SK-N-SH (cell line): ENCODE measurements around the gene DOCK10. TPM values are rescaled to one million over a fixed set of nuclear protein-coding genes. Genes with fewer than 3 reads are reported as not detected.

ENCODE experiments used
- CTCF ChIA-PET: fragments of 300-600, 350-600 bp; formaldehyde crosslinking; extraction: SDS; loops from one replicate; lab custom pipeline; 2021; lab: Yijun Ruan, JAX
- POLR2A ChIA-PET: fragments of 350-600 bp; sonication (Branson Sonifier 250); formaldehyde crosslinking; extraction: SDS; loops from one replicate; lab custom pipeline; 2020; ENCODE audit warnings: antibody characterized with exemption, inconsistent platforms; lab: Yijun Ruan, JAX
- DNase-seq: peaks from one replicate; pipeline ENCODE4 v3.0.0; 2012
- H2AFZ ChIP-seq: fragments of 200-600 bp; sonication (generic); 2 replicates; pipeline ENCODE4 v1.8.1; 2016; ENCODE audit warnings: antibody characterized with exemption, mild to moderate bottlenecking, low read depth
- H3F3A ChIP-seq: fragments of 200-600 bp; sonication (generic); replicated peaks from 2 replicates; pipeline ENCODE3; 2016; ENCODE audit warnings: antibody characterized with exemption, mild to moderate bottlenecking; ENCODE audit not compliant: insufficient read depth
- H3K27ac ChIP-seq, 2 experiments: fragments of 200-500 bp in 1 of 2; fragments of 200-600 bp in 1 of 2; sonication (Bioruptor generic) in 1 of 2; sonication (generic), shearing (Covaris generic) in 1 of 2; 2 replicates each; pipeline versions ENCODE4 v1.5.1 to v1.6.1; 2014 to 2016; ENCODE audit warnings: low read depth in 2 of 2, inconsistent platforms in 1 of 2, low read length in 1 of 2, mild to moderate bottlenecking in 1 of 2, mixed read lengths in 1 of 2
- H3K27me3 ChIP-seq: fragments of 200-600 bp; sonication (generic), shearing (Covaris generic); 2 replicates; pipeline ENCODE4 v1.6.1; 2016; ENCODE audit warnings: mixed run types; ENCODE audit not compliant: insufficient read depth
- H3K36me3 ChIP-seq, 2 experiments: fragments of 200-500 bp in 1 of 2; fragments of 200-600 bp in 1 of 2; sonication (Bioruptor generic) in 1 of 2; sonication (generic) in 1 of 2; replicated peaks in 1 of 2; 2 replicates each; pipeline versions ENCODE3 to v1.5.1; 2014 to 2016; ENCODE audit warnings: low read length in 1 of 2, mild to moderate bottlenecking in 1 of 2; ENCODE audit not compliant: insufficient read depth in 2 of 2, control insufficient read depth in 1 of 2
- H3K4me1 ChIP-seq, 2 experiments: fragments of 200-500 bp in 1 of 2; fragments of 200-600 bp in 1 of 2; sonication (Bioruptor generic) in 1 of 2; sonication (generic), shearing (Covaris generic) in 1 of 2; 2 replicates each; pipeline versions ENCODE4 v1.5.1 to v1.6.1; 2014 to 2016; ENCODE audit warnings: low read depth in 1 of 2, low read length in 1 of 2, mixed run types in 1 of 2; ENCODE audit not compliant: insufficient read depth in 2 of 2, control insufficient read depth in 1 of 2
- H3K4me2 ChIP-seq: fragments of 200-600 bp; sonication (generic), shearing (Covaris generic); 2 replicates; pipeline ENCODE4 v1.6.1; 2017; ENCODE audit warnings: mixed run types
- H3K4me3 ChIP-seq, 2 experiments: fragments of 200-500 bp in 1 of 2; fragments of 200-600 bp in 1 of 2; sonication (Bioruptor generic) in 1 of 2; sonication (generic), shearing (Covaris generic) in 1 of 2; 2 replicates each; pipeline versions ENCODE4 v1.5.1 to v1.8.1; 2014 to 2016; ENCODE audit warnings: low read depth in 2 of 2, inconsistent platforms in 1 of 2, low read length in 1 of 2, mild to moderate bottlenecking in 1 of 2, mixed read lengths in 1 of 2, moderate library complexity in 1 of 2
- H3K79me2 ChIP-seq: fragments of 200-600 bp; sonication (generic); 2 replicates; pipeline ENCODE4 v1.8.1; 2017; ENCODE audit warnings: mild to moderate bottlenecking; ENCODE audit not compliant: insufficient read depth
- H3K9ac ChIP-seq: fragments of 200-600 bp; sonication (generic); 2 replicates; pipeline ENCODE4 v1.6.1; 2017; ENCODE audit warnings: mixed run types
- H3K9me2 ChIP-seq: fragments of 200-600 bp; sonication (generic); 2 replicates; pipeline ENCODE4 v1.6.1; 2017; ENCODE audit warnings: mixed run types
- H3K9me3 ChIP-seq: fragments of 200-600 bp; sonication (generic); 2 replicates; pipeline ENCODE4 v1.6.1; 2017; ENCODE audit warnings: mixed run types, mild to moderate bottlenecking, moderate library complexity
- H4K20me1 ChIP-seq: fragments of 200-600 bp; sonication (generic); 2 replicates; pipeline ENCODE4 v1.6.1; 2017; ENCODE audit warnings: mild to moderate bottlenecking, mixed run types; ENCODE audit not compliant: insufficient read depth
- EP300 ChIP-seq, 2 experiments: IDR thresholded peaks; 2 replicates each; pipeline versions ENCODE4 v1.4.0 to v1.6.1; 2012; ENCODE audit warnings: borderline replicate concordance in 1 of 2, low read depth in 1 of 2, low read length in 1 of 2
- FOXJ3 ChIP-seq: sonication (generic); formaldehyde crosslinking; IDR thresholded peaks from 2 replicates; pipeline ENCODE4 v1.5.1; 2020; ENCODE audit warnings: mild to moderate bottlenecking, missing genetic modification reagents
- RCOR1 ChIP-seq: fragments of 150-350 bp; IDR thresholded peaks from 2 replicates; pipeline ENCODE4 v1.6.1; 2017; ENCODE audit warnings: antibody characterized with exemption, low read length
- RFX5 ChIP-seq: IDR thresholded peaks from 2 replicates; pipeline ENCODE4 v1.6.1; 2012; ENCODE audit warnings: mild to moderate bottlenecking, improper control_type of control experiment, low read length
- TAF1 ChIP-seq: IDR thresholded peaks from 2 replicates; pipeline ENCODE4 v1.6.1; 2012; ENCODE audit warnings: low read depth, mild to moderate bottlenecking, low read length, moderate library complexity, borderline replicate concordance
- TCF12 ChIP-seq: IDR thresholded peaks from 2 replicates; pipeline ENCODE4 v1.4.0; 2012
- whole genome bisulfite sequencing: methylation state at CpG from one replicate; pipeline ENCODE4 v1.1.6; 2017; ENCODE audit warnings: low lambda C conversion rate; 5-methylcytosine and 5-hydroxymethylcytosine counted together
- polyA plus RNA-seq, 3 experiments: library from polyadenylated mRNA; depleted of rRNA; stranded (reverse); fragments of >200 nt; gene quantifications; 2 replicates each; pipeline ENCODE4 v1.2.3, GENCODE V29; 2012
- TF ChIP-seq, protein P1 (sequence below): IDR thresholded peaks from 2 replicates; pipeline ENCODE4 v1.4.0; 2012; ENCODE audit warnings: low read depth, borderline replicate concordance
- TF ChIP-seq, protein P2 (sequence below): fragments of 200-600 bp; sonication (generic); IDR thresholded peaks from 2 replicates; pipeline ENCODE4 v1.6.1; 2017; ENCODE audit warnings: antibody characterized with exemption, mild to moderate bottlenecking, moderate library complexity

DOCK10 gene
- polyA plus RNA-seq, 1 of the 3 experiments (the other 2 are of a cell fraction): 24.1 TPM

- Histone ChIP-seq H3F3A (no peaks in the 10 kb centered on the region), H3K36me3 (no peaks in the 10 kb centered on the region), H3K9me3 (no peaks in the 10 kb centered on the region), H3K9ac (peak overlapping the region; percentile 68), H2AFZ (peak overlapping the region; percentile 92), H3K4me1 (no peaks in the 10 kb centered on the region; a peak in 1 of 4 replicates), H3K4me2 (peak overlapping the region; percentile 86), H4K20me1 (no peaks in the 10 kb centered on the region), H3K79me2 (peaks cover 50% of the 10 kb centered on the region), H3K27ac (peak overlapping the region in 1 of 2 experiments; percentile 24; a peak in 1 of 4 replicates), H3K4me3 (peak overlapping the region; percentile 72 to 78), H3K27me3 (no peaks in the 10 kb centered on the region), H3K9me2 (no peaks in the 10 kb centered on the region)
- ChIA-PET CTCF (interaction anchor here (0.6 to 1.7 kb wide), 6 partner anchors 10 to 618 kb away, joined by 3 to 5 read pairs (median 4); no protein-coding TSS in a partner anchor), POLR2A (no interaction called here)
- no peak for TF ChIP-seq EP300 (IDR thresholded peaks at IDR 0.05; ENCODE audit: borderline replicate concordance in 1 of 2, low read depth in 1 of 2, low read length in 1 of 2)
- no peak for TF ChIP-seq FOXJ3 (CRISPR knock-in tag)
- TF ChIP-seq, protein P1, sequence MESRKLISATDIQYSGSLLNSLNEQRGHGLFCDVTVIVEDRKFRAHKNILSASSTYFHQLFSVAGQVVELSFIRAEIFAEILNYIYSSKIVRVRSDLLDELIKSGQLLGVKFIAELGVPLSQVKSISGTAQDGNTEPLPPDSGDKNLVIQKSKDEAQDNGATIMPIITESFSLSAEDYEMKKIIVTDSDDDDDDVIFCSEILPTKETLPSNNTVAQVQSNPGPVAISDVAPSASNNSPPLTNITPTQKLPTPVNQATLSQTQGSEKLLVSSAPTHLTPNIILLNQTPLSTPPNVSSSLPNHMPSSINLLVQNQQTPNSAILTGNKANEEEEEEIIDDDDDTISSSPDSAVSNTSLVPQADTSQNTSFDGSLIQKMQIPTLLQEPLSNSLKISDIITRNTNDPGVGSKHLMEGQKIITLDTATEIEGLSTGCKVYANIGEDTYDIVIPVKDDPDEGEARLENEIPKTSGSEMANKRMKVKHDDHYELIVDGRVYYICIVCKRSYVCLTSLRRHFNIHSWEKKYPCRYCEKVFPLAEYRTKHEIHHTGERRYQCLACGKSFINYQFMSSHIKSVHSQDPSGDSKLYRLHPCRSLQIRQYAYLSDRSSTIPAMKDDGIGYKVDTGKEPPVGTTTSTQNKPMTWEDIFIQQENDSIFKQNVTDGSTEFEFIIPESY: no peak
- no peak for DNase-seq
- 78% methylated on average over 4 of the region's 13 CpGs for WGBS
These were observed 516 bp upstream of the DOCK10 start for GRCh38 chr2:225042800-225043167.

DNA sequence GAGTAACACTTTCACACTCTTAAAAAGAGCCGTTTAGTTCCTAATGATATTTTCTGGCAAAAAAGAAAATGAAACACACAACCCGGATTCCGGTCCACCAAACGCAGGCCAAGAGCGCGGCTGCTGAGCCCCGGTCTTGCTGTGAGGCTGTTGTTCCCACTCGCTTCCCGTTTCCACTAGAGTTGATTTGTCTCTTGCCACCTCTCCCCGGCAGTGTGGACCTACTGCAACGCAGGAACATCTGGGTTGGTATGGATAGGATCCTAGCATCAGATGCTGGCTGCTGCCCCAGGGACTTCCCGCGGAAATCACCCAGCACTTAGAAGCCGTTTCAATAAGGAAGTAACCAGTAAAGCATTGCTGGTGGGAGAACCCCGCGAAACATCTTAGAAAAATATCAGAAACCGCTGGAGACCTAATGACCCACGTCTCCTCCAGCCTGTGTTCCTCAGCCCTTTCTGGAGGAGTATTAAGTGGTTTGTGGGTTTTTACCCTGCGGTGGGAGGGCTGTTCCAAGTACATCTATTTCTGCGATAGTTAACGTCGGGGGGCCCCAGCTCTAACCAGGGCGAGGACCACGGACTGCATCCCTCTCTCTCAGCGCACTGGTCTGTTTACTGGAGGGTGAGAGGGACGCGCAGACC is 939 bp downstream of the DOCK10 start:
- TF ChIP-seq TAF1 (no peak), TCF12 (no peak), RFX5 (no peak), RCOR1 (no peak)
- TF ChIP-seq, protein P2, sequence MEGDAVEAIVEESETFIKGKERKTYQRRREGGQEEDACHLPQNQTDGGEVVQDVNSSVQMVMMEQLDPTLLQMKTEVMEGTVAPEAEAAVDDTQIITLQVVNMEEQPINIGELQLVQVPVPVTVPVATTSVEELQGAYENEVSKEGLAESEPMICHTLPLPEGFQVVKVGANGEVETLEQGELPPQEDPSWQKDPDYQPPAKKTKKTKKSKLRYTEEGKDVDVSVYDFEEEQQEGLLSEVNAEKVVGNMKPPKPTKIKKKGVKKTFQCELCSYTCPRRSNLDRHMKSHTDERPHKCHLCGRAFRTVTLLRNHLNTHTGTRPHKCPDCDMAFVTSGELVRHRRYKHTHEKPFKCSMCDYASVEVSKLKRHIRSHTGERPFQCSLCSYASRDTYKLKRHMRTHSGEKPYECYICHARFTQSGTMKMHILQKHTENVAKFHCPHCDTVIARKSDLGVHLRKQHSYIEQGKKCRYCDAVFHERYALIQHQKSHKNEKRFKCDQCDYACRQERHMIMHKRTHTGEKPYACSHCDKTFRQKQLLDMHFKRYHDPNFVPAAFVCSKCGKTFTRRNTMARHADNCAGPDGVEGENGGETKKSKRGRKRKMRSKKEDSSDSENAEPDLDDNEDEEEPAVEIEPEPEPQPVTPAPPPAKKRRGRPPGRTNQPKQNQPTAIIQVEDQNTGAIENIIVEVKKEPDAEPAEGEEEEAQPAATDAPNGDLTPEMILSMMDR: no peak
- Histone ChIP-seq H4K20me1 (no peaks in the 10 kb centered on the region), H3K27me3 (no peaks in the 10 kb centered on the region), H3F3A (no peaks in the 10 kb centered on the region), H2AFZ (peak overlapping the region; percentile 92), H3K9ac (peak overlapping the region; percentile 68), H3K79me2 (peaks cover 64% of the 10 kb centered on the region), H3K9me2 (no peaks in the 10 kb centered on the region), H3K4me2 (peak overlapping the region; percentile 86), H3K4me1 (no peaks in the 10 kb centered on the region; a peak in 1 of 4 replicates), H3K36me3 (no peaks in the 10 kb centered on the region), H3K9me3 (no peaks in the 10 kb centered on the region), H3K27ac (peak overlapping the region in 1 of 2 experiments; percentile 18; a peak in 1 of 4 replicates), H3K4me3 (peak overlapping the region; percentile 72 to 78)
- ChIA-PET CTCF (interaction anchor here (0.6 to 1.7 kb wide), 5 partner anchors 19 to 619 kb away, joined by 3 to 7 read pairs (median 3); no protein-coding TSS in a partner anchor), POLR2A (no interaction called here)
- 34% methylated on average over 18 of the region's 27 CpGs for WGBS
- peak; percentile 44 for DNase-seq
